Left lobe of liver (tissue), 2 donors: ENCODE results near the gene LAMB4. TPM values are rescaled to one million over a fixed set of nuclear protein-coding genes. Genes with fewer than 3 reads are reported as not detected.
A peak's percentile ranks its signal among the peaks of the same experiment; 100 is the strongest.
"Not testable (repeated sequence)": the region's sequence is repeated elsewhere in the genome, so short reads cannot be mapped to it uniquely, and the experiment has no call there.

Experiments used
- ATAC-seq: fragments of 200-7000 bp; cut with Tn5 transposase; one replicate; pipeline ENCODE4 v1.9.1; 2020; ENCODE audit warnings: mild to moderate bottlenecking, moderate library complexity
- DNase-seq: peaks from one replicate; pipeline ENCODE4 v3.0.0-alpha.2; 2020; ENCODE audit warnings: low spot score
- total RNA-seq: library from RNA; stranded (reverse); gene quantifications from one replicate; pipeline ENCODE4 v1.2.1, GENCODE V29; 2021
- donor health status: DM: no; HTN: no; CAD: no; lungs with moderate emphysema.
- donor health status: DM: no; HTN: yes; CAD: no.

Gene LAMB4
- total RNA-seq, 1 donor from 2014 or later = not detected

GRCh38 chr7:108054537-108054936 is 75.6 kb downstream of the LAMB4 start:
- ATAC-seq = no peak
- no peak for DNase-seq

- DNase-seq = no peak
- no peak for ATAC-seq
These were observed 76.9 kb downstream of the LAMB4 start for GRCh38 chr7:108053250-108053649.

GRCh38 chr7:108051454-108051853 is 78.7 kb downstream of the LAMB4 start:
- no peak for DNase-seq
- ATAC-seq = no peak

GRCh38 chr7:108049962-108050361 is 80.2 kb downstream of the LAMB4 start:
- DNase-seq (no peak), ATAC-seq (no peak)

- ATAC-seq (no peak), DNase-seq (no peak)
These were observed 81.7 kb downstream of the LAMB4 start for GRCh38 chr7:108048422-108048821.

GRCh38 chr7:108046952-108047506 is 83.1 kb downstream of the LAMB4 start:
- ATAC-seq (no peak), DNase-seq (no peak)

GRCh38 chr7:108045669-108046068 is 84.5 kb downstream of the LAMB4 start:
- no peak for ATAC-seq
- no peak for DNase-seq

- ATAC-seq (no peak), DNase-seq (no peak)
These were observed 85.0 kb downstream of the LAMB4 start for GRCh38 chr7:108045154-108045553.

GRCh38 chr7:108044345-108044744 is 85.8 kb downstream of the LAMB4 start:
- DNase-seq = no peak
- no peak for ATAC-seq

- DNase-seq (no peak), ATAC-seq (no peak)
These were observed 91.2 kb downstream of the LAMB4 start for GRCh38 chr7:108038986-108039385.

- DNase-seq = no peak
These were observed 92.4 kb downstream of the LAMB4 start for GRCh38 chr7:108037741-108038140.

GRCh38 chr7:108037140-108037539 is 93.0 kb downstream of the LAMB4 start:
- ATAC-seq = no peak
- DNase-seq = no peak

More at GRCh38 chr7:108037741-108038140, 92.4 kb downstream of the LAMB4 start:
- no peak for ATAC-seq

- ATAC-seq = no peak
- DNase-seq = no peak
These were observed 95.6 kb downstream of the LAMB4 start for GRCh38 chr7:108034586-108034985.

GRCh38 chr7:108033776-108034497 is 96.2 kb downstream of the LAMB4 start:
- no peak for ATAC-seq
- no peak for DNase-seq

GRCh38 chr7:108033309-108033708 is 96.9 kb downstream of the LAMB4 start:
- DNase-seq, ATAC-seq: not testable (repeated sequence)

GRCh38 chr7:108030516-108030915 is 99.6 kb downstream of the LAMB4 start:
- ATAC-seq = no peak
- DNase-seq = no peak

- DNase-seq = no peak
- no peak for ATAC-seq
These were observed 101.1 kb downstream of the LAMB4 start for GRCh38 chr7:108029034-108029433.

- ATAC-seq = peak; percentile 85
These were observed 102.0 kb downstream of the LAMB4 start for GRCh38 chr7:108028111-108028510.

GRCh38 chr7:108027239-108027638 is 102.9 kb downstream of the LAMB4 start:
- DNase-seq = no peak
- no peak for ATAC-seq

More at GRCh38 chr7:108028111-108028510, 102.0 kb downstream of the LAMB4 start:
- no peak for DNase-seq

GRCh38 chr7:108026647-108027046 is 103.5 kb downstream of the LAMB4 start:
- no peak for ATAC-seq
- DNase-seq = no peak

GRCh38 chr7:108026116-108026515 is 104.0 kb downstream of the LAMB4 start:
- ATAC-seq = no peak
- no peak for DNase-seq

GRCh38 chr7:108024538-108024937 is 105.6 kb downstream of the LAMB4 start:
- no peak for DNase-seq

GRCh38 chr7:108020585-108020984 is 109.6 kb downstream of the LAMB4 start:
- DNase-seq (no peak), ATAC-seq (no peak)

More at GRCh38 chr7:108024538-108024937, 105.6 kb downstream of the LAMB4 start:
- ATAC-seq = no peak
